ENCODE measurements around the gene INCA1. TPM values are rescaled to one million over a fixed set of nuclear protein-coding genes. Genes with fewer than 3 reads are reported as not detected.

The INCA1 gene
- total and polyA plus RNA-seq, 2 of the 13 experiments (the other 11 are each of a cell fraction or from before 2014, with no cell fraction given) = 0.93 to 2.6 TPM

- TF ChIP-seq ZNF282 (IDR thresholded peaks at IDR 0.05; ENCODE audit: partially characterized antibody) (no peak), ZNF7 (CRISPR knock-in tag; IDR thresholded peaks at IDR 0.05) (no peak), SP5 (CRISPR knock-in tag; IDR thresholded peaks at IDR 0.05; ENCODE audit: borderline replicate concordance, low read depth) (no peak), ZNF350 (CRISPR knock-in tag; IDR thresholded peaks at IDR 0.05; ENCODE audit: borderline replicate concordance, low read depth) (peak; percentile 59), ZBTB8A (CRISPR knock-in tag; IDR thresholded peaks at IDR 0.05; ENCODE audit: borderline replicate concordance, low read depth) (no peak), NONO (IDR thresholded peaks at IDR 0.05) (no peak), NONO (CRISPR knock-in tag; conservative IDR thresholded peaks at IDR 0.05) (no peak; the same call in 1 of the 2 replicates)
Observed at GRCh38 chr17:4966844-4967538, 30.3 kb downstream of the INCA1 start (continued).

GRCh38 chr17:4965311-4965986, 31.9 kb downstream of the INCA1 start:
- DNase-seq (ENCODE audit: low spot score) (no peak), FAIRE-seq (no peak), ATAC-seq (no peak)
- H3K36me3 ChIP-seq (replicated peaks in 1 of 2; ENCODE audit: control insufficient read depth in 1 of 2, insufficient read depth in 2 of 2, low read length in 2 of 2) = peaks cover 0 to 11% of the 10 kb centered on the region in 2 experiments; a peak in 1 of 5 replicates
- no peak overlapping the region for H3K4me2 ChIP-seq (ENCODE audit: low read depth, low read length)
- no peaks in the 10 kb centered on the region; a peak in 1 of 5 replicates for H3K27me3 ChIP-seq (ENCODE audit: control insufficient read depth in 1 of 2, insufficient read depth in 2 of 2, low read length in 2 of 2)
- no peak overlapping the region for H3K4me3 ChIP-seq (replicated peaks in 1 of 3; ENCODE audit: insufficient read depth in 1 of 3, low read depth in 2 of 3, low read length in 3 of 3)
- no peaks in the 10 kb centered on the region for H4K20me1 ChIP-seq (ENCODE audit: insufficient read depth, low read length)
- no TSS peak for BruUV-seq (replicated peaks)
- POLR2A ChIA-PET = interaction anchor here (6.6 to 10.5 kb wide), 3 partner anchors 16 to 57 kb away, joined by 103 to 273 read pairs (median 201); partner anchors contain the start of genes ENO3, PFN1, RNF167 and SLC25A11
- in situ Hi-C loops (cut with HindIII; ENCODE audit: extremely low pct_ligation_motif_present, low pct_unique_long_range_greater_than_20kb) = no loop called here
- no peaks in the 10 kb centered on the region for H3K9me3 ChIP-seq (ENCODE audit: low read length)
- 98% methylated on average over 15 of the region's 15 CpGs for WGBS (ENCODE audit: low lambda C conversion rate)
- no peak overlapping the region for H3K27ac ChIP-seq (ENCODE audit: extremely low read length, insufficient read depth, low read length)
- CTCF ChIA-PET (ENCODE audit: low intra/inter-chr PET ratio, low total read pairs) = no interaction called here
- peaks cover 25% of the 10 kb centered on the region for H3K79me2 ChIP-seq (ENCODE audit: insufficient read depth, low read length)
- H3K9ac ChIP-seq (ENCODE audit: insufficient read depth, low read depth, low read length) = no peak overlapping the region
- TF ChIP-seq ZBTB3 (CRISPR knock-in tag; IDR thresholded peaks at IDR 0.05; ENCODE audit: borderline replicate concordance, low read depth) = no peak
- TF ChIP-seq CEBPB (IDR thresholded peaks at IDR 0.05; ENCODE audit: borderline replicate concordance, low read depth, low read length) = peak; percentile 35; the same call in 1 of the 2 replicates
- no peak for TF ChIP-seq ZNF367 (CRISPR knock-in tag; IDR thresholded peaks at IDR 0.05; ENCODE audit: borderline replicate concordance)
- TF ChIP-seq TEAD3 (CRISPR knock-in tag; optimal IDR thresholded peaks at IDR 0.05; ENCODE audit: borderline replicate concordance) = peak; percentile 18
- no peak for TF ChIP-seq NFE2L2 (IDR thresholded peaks at IDR 0.05; ENCODE audit: low read length)
- no peak overlapping the region for H2AFZ ChIP-seq (ENCODE audit: low read length)
- intact Hi-C loops (cut with micrococcal nuclease; ENCODE audit: unreplicated experiment) = loop anchor here (5.0 to 10.0 kb wide), 2 partner anchors 58 to 251 kb away; partner anchors contain the start of gene ARRB2
- H3K4me1 ChIP-seq (ENCODE audit: insufficient read depth, low read length) = peaks cover 23% of the 10 kb centered on the region

Data from HepG2 (cell line).